Measurements from ENCODE around the gene AQP6.

- TF ChIP-seq CTCF (IDR thresholded peaks at IDR 0.05) (no peak), POLR2A (IDR thresholded peaks at IDR 0.05) (no peak), EP300 (IDR thresholded peaks at IDR 0.05) (no peak)
Observed at GRCh38 chr12:50019524-50019923, 46.8 kb downstream of the AQP6 start.
